ENCODE data around the gene ADAP1.
"Not testable (repeated sequence)": the region's sequence is repeated elsewhere in the genome, so short reads cannot be mapped to it uniquely, and the experiment has no call there.

The ADAP1 gene

DNA sequence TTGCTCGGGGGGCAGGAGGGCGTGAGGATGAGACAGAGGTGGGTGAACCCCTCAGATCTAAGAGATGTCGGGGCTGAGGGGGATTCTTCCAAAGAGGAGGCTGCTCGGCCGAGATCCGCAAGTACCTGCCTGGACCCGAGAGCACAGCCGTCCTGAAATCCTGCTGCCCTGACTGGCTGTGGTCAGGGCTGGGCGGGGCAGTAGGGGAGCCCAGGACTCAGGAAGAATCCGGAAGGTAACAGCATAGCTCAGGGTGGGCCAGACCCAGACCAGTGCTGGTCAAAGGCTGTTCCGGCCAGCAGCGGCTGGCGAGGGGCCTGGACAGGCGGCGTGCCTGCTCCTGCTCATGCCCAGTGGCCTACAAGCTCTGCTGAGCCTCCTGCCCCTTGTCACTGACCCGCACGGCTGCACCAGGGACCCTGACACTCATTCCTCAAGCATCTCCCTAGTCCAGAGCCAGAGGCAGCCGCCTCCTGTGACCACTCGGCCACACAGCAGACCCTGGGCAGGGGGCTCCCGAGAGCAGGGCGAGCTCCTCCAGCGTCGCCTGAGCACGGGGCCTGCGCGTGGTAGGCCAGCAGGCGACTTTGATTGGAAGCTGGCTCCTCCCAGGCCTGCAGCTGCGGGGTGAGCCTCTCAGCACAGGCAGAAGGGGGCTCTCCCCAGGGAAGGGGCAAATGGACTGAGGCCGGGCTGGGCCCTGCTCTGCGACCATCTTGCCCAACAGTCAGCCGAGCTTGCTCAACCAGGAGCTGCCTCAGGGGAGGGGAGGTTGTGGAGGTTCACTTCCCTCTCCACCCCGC, 3.1 kb upstream of the ADAP1 start:
- no peak for DNase-seq

DNA sequence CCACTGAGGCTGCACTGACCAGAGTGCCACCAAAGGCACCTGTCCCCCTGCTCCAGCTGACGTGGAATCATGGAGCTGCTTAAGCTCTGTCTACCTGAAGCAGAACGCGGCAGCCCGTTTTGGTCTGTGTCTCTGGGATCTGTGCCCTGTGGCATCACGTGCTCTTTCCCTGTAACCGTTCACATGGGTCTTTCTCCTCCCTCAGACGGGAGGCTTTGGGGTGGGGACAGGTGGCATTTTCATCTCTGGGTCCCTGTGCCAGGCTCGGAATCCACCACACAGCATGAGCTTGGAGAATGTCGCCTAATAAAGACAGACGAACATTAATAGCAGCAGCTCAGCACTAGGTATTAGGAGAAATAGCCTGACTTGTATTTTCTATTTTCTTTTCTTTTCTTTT, 1.6 kb upstream of the ADAP1 start:
- DNase-seq, result no peak

DNA sequence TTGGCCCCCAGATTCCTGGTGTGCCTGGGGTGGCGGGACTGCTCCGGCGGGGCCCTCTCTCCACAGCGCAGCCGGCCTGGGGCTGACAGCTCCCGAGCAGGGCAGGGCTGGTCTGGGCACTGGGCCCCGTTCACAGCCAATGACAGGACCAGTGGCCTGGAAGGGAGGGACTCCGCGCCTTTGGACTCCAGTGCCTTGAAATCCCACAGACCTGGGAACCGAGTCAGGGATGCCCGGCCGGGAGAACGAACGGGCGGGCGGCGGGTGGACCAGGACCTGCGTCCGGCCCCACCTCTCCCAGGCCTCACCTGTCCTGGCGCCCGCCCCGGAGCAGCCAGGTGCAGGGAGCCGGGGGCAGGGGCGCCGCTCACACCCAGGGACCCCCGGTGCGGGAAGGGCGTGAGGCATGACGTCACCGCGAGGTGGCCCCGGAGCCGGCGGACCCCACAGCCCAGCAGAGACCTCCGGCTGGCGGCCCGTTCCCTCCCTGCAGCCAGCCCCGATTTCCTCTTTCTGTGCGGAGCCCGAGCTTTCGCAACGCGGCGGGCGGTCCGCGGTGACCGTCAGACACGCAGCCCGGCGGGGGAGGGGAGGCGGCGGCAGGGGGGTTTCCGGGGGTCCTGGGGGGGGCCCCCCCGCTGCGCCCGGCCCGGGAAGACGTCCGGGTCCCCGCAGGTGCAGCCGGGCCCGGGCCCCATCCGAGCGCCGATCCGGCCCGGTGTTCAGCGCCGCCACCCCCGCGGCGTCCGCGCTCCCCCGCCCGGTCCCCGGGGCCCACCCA, 743 bp downstream of the ADAP1 start:
- no peak for DNase-seq

DNA sequence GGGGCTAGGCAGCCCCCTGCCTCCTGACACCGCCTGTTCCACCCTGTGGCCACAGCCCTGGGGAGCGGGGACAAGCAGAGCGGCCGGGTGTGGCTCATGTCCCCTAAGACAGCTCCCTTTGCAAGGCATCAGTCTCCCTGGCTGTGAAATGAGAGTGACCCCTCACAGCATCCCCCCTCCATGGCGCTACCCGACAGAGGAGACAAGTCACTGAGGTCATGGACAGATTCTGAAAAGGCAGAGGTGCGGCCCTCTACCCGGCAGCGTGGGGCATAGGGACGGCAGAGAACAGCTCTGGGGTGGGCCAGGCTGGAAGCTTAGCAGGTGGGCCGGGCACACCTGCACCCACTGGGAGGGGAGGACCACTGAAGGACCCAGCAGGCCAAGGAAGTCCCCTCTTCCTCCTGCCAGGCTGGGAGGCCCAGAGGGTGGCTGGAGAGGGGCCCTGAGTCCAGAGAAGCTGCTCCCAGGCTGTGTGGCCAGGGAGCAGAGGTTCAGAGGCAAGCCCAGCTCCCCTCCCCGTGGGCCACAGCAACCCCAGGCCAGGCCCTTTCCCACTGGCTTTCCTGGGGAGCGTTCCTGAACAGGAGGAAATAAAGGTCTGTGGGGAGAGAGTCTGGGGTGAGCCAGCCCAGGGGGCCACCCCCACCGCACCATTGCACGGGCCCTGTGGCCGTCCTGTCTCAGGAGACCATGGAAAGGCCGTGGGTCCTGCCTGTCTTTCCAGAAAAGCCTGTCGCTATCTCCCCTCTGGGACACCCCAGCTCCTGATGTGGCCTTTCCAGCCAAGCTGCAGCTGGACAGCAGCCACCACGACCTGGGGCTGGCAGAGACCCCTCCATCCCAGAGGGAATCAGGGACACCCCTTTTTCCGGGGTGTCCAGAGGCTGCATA, 1.7 kb downstream of the ADAP1 start:
- DNase-seq, result no peak

DNA sequence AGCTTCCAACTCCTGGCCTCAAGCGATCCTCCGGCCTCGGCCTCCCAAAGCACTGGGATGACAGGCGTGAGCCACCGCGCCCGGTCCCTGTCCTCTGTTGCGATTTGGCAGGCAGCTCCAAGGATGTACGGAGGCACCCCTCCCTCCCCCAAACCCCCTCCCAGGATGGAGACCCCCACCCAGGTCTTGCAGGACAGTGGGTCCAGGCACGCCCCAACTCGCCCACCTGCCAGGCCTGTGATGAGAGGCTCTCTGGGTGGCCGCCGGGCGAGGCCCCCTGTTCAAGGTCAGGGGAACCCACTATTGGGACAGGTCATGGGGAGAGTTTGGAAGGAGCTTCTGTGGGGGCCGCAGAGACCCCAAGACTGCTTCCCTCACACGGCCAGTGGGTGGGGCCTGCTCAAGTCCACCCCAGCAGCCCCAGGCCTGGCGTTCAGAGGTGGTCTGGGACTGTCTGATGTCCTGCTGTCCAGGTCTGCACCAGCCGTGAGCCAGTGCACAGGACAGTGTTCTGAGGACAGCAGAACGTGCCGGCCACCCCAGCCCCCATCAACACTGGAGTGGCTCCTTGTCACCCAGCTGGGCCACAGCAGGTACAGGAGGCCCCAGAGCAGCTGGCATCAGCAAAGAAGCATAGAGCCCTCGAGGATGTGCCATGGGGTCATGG, 2.5 kb downstream of the ADAP1 start:
- DNase-seq, result no peak

DNA sequence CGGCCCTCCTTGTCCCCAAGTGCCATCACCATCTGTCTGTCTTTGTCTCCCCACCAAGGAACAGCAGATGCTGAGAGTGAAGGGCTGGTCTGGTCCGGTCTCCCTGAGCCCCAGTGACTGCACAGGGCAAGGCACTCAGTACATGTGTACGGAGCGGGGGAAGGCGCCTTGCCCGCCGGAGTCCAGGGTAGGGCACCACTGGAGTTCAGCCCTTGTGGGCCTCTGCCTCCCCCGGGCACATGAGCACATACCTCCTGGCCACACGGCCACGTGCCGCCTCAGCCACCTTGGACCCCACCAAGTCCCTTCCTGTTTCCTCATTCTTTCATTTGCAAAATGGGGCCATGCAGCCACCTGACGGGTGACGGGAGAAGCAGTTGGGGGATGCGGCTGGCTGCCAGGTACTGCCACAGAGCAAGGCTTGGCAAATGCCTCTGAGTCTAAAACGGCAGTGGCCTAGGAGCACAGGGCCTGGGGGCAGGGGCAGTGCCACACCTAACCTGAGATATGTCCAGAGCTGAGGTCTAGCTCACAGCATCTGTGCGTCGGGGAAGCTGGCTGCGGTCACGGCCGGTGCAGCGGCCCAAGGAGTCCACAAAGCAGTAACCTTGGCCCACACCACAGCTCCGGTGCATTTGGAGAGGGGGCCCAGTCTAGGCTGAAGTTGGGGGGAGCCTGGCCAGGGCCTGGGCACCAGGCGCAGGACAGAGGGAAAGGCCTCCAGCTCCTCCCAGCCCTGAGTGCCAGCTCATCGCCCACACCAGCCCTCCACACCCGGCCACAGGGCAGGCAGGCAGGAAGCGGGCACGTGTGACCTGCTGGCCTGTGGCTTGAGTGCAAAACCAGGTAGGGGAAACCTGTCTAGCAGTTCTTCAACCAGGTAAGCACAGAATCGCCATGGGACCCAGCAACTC, 5.2 kb downstream of the ADAP1 start:
- DNase-seq, result no peak

DNA sequence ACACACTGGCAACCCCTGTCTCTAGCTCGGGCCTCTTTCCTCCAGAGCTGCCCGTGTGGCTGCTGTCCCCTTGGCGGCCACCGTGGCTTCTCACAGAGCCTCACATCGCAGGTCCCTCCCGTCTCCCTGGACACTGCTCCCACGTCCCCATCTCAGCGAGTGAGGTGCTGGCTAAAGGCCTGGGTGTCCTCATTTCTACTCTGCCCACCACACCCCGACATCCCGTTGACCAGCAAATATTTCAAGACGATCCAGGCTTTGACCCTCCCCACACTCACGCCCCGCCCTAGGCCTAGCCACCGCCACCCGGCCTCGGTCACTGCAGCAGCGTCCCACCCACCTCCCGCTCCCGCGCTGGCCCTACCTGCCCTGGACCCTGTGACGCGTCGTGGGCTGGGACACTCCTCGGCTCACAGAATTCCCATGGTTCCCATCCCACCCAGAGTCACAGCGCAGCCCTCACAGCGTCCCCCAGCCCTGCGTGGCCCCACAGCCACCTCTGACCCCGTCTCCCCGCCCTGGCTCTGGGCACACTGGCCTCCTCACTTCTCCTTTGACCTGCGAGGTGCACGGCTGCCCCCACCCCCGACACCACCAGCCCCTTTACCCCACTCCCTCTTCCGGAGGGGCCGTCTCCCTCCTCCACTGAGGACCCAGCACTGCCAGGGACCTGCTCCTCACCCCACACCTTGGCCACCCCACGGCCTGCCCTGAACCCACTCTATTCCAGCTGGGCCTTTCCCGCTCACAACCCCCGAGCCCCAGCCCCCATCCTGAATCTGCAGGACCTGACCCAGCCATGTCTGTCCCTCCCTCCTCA, 6.9 kb downstream of the ADAP1 start:
- no peak for DNase-seq

DNA sequence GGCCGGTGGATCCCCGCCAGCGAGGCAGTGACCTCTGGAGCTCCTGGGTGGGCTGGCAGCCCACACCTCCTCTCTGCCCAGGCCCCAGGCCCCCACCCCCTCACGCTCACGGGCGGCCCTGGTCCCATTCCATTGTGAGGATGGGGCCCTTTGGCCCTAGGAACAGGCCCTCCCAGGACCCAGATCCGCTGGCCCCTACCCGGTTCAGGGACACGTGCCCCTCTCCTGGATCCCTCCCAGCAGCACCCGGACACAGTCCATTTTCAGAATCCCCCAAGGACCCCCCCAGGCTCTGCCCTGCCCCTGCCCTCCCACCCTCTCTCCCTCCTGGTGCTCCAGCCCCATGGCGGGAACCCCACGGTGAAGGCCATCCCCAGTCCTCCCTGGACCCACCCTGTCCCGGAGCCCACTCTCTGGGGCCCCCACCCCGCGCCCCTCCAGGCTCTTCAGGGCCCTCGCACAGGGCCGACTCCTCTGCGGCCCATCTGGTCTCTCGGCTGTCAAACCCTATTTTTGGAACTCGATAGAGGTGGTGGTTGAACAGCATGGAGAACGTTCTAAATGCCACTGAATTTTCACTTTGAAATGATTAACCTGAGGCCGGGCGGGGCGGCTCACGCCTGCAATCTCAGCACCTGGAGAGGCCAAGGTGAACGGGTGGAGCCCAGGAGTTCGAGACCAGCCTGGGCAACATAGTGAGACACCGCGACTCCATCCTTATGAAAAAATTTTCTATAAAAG, 8.1 kb downstream of the ADAP1 start:
- no peak for DNase-seq

DNA sequence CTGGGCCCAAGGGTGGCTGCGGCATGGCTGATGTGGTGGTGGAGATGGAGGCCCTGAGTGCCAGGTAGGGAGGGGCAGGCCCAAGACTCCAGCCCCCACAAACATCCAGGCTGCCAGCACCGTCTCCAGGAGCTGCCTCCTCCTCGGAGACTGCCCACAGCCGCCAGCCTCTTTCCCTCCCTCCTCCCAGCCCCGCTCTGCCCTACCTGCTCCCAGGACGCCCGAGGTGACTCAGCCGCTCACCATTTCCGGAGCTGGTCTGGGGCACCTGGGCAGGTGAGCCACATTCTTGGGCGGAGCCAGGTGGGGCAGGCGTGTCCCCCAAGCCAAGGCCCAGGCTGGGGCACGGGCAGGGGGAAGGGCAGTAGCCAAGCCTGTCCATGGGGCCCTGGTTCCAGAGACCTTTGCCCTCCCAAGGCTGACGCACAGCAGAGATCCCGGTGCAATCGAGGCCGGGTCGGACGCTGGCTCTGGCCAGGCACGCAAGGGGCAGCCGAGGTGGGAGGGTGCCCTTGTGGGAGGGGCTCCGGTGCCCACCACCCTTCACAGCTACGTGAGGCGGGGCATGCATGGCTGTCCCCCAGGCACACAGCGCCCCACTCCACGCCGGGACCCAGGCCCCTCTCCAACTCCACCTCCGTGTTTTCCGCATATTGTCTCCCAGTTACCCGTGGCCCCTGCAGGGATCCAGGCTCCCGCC, 8.8 kb downstream of the ADAP1 start:
- no peak for DNase-seq

DNA sequence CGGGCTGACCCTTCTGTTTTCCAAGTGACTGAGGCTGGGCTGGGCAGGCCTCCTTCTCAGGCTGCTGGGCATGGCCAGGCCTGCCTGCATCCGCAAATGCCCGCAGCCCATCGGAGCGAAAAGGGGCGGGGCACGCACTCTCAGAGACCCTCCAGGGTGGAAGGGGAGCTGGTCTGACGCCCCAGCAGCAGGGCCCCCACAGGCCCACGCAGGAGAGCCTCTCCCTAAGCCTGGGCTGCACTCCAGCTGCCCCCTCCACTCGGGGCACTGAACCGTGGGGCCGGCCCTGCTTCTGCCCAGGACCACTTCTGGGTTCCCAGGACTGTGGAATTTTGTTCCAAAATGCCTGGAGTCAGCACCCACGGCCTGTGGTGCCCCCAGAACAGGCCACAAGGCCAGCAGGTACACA, 9.3 kb downstream of the ADAP1 start:
- no peak for DNase-seq

DNA sequence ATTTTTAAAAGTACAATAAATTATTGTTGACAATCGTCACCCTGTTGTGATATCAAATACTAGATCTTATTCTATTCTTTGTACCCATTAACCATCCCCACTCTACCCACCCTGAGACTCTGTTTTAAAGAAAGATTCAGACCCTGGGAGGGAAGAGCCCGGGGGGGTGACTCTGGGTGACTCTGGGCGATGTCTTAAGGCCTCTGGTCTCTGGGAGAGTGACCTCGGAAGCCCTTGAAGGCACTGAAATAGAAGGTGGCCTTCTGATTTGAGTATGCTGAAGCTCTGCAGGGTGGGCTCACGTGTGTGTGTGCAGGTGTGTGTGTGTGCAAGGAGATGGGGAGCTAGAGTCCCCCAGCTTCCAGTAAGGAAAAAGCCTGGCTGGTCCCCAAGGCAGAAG, 9.7 kb downstream of the ADAP1 start:
- no peak for DNase-seq

DNA sequence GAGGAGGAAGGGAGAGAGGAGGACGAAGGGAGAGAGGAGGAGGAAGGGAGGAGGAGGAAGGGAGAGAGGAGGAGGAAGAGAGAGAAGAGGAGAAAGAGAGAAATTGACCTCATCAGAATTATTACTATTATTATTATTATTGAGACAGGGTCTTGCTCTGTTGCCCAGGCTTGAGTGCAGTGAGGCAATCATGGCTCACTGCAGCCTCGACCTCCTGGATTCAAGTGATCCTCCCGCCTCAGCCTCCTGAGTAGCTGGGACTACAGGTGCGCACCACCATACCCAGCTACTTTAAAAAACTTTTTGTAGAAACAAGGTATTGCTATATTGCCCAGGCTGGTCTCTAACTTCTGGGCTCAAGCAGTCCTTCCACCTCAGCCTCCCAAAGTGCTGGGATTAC, 10.7 kb downstream of the ADAP1 start:
- DNase-seq, result not testable (repeated sequence)

DNA sequence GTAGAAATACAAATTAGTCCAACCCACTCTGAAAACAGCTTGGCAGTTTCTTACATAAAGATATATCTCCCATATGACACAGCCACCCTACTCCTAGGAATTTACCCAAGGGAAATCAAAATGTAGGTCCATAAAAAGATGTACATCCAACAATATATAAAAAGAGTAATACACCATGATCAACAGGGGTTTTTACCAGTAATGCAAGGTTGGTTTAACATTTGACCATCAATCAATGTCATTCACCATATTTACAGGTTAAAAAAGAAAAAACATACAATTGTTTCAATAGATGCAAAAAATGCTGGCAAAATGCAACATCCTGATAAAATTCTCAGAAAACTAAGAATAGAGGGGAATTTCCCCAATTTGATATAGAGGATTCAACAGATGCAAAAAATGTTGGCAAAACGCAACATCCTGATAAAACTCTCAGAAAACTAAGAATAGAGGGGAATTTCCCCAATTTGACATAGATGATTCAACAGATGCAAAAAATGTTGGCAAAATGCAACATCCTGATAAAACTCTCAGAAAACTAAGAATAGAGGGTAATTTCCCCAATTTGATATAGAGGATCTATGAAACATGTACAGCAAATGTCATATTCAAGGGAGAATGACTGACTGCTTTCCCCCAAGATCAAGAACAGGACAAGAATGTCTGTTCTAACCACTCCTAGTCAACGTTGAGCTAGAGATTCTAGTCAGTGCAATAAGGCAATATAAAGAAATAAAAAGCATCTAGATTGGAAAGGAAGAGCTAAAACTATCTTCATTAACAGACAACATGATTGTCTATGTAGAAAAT, 13.7 kb downstream of the ADAP1 start:
- no peak for DNase-seq

DNA sequence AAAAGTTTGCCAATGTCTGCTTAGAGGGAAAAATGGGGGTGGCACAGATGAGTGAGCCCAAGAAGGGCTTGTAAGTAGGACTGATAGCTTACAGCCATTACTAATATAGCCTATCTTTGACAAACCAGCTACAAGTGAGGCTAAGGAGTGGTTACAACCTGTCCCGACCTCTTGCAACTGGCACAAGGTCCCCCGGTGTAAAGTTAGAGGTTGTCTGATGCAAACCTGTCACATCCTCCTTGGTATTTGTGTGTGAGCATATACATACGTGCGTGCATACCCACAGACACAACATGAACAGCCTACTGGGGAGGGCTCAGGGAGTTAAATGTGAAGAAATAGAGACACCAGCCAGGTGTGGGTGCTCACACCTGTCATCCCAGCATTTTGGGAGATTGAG, 14.6 kb downstream of the ADAP1 start:
- DNase-seq, result no peak

DNA sequence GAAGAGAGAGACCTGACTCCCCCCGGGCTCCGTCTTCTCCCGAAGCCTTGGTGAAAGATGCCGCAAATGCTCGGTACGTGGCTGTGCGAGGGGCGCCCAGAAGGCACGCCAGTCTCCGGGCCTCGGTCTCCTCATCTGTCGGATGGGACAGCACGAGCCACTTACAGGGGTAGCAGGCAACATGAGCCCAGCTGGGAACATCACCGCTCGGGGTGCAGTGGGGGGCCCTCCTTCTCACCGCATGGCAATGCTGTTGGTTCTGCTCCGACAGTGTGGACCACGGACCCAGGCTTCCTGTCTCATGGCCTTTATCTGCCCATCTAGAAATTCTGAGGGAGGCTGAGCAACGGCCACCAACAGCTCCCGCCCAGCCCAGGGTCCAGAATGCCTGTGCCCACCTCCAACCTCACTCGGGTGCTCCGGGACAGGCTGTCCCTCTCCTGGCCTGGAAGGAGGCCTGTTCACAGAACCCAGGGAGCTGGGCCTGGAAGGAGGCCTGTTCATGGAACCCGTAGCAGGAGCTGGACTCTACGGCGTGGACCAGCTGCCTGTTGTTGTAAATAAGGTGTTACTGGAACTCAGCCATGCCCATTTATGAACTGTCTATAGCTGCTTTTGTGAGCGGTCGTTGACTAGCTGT, 15.8 kb downstream of the ADAP1 start:
- DNase-seq, result no peak

DNA sequence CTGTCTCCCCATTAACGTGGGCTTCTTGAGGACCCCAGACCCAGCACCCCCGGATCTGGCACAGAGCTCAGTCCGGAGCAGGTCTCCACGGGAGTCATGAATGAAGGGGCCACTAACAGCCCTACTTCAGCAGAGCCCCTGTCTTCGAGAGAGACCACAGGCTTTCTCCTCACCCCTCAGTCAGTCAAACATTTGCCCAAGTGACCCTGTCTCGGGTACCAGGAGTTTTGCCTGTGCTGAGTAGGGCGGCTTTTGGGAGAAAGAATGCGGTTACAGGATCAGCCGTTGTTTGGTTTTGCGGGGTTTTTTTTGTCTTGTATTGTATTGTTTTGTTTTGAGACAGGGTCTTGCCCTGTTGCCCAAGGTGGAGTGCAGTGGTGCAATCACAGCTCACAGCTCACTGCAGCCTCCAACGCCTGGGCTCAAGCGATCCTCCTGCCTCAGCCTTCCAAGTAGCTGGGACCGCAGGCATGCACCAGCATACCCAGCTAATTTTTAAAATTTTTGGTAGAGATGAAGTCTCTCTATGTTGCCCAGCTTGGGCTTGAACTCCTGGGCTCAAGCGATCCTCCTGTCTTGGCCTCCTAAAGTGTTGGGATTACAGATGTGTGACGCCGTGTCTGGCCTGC, 16.5 kb downstream of the ADAP1 start:
- DNase-seq, result no peak

DNA sequence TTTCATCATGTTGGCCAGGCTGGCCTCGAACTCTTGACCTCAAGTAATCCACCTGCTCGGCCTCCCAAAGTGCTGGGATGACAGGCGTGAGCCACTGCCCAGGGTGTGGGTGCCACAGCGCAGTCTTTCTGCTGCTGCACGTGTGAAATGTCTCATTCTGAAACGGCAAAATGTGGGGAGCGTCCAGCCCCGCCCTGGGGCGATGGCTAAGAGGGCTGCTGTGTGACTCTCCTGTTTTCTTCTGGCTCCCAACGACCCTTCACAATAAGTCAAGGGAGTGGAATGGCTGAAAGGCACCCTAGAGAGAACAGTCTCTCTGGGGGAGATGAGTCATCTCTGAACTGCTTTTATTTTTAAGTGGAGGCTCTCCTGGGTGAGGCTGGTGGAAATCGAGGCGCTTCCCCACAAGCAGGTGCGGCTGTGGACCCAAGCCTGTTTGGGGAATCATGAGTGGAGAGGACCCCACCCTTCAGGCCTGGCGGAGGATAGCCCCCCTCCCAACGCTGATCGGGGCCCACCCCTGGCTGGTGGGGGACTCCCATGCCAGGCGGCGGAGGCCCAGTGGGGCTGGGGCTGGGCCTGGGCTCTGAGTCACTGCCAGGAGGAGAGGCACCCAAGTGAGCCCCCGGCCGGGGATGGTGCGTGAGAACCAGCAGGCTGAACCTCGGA, 18.0 kb downstream of the ADAP1 start:
- DNase-seq, result no peak
